Osteoblast (primary cell): ENCODE data around the gene PTH2. TPM values are rescaled to one million over a fixed set of nuclear protein-coding genes. Genes with fewer than 3 reads are reported as not detected.
"Not testable (repeated sequence)": the region's sequence is repeated elsewhere in the genome, so short reads cannot be mapped to it uniquely, and the experiment has no call there.

ENCODE experiments used
- DNase-seq: peaks from one replicate; pipeline ENCODE4 v3.0.0; 2011; ENCODE audit warnings: low spot score, mixed read lengths; ENCODE audit not compliant: insufficient read length; ENCODE audit errors: missing footprints
- H2AFZ ChIP-seq: 2 replicates; pipeline ENCODE4 v1.6.0; 2011; ENCODE audit warnings: mild to moderate bottlenecking, low read length
- H3K27ac ChIP-seq: 2 replicates; pipeline ENCODE4 v1.5.1; 2011; ENCODE audit warnings: mild to moderate bottlenecking, low read depth, low read length, moderate library complexity
- H3K27me3 ChIP-seq: 2 replicates; pipeline ENCODE4 v1.6.0; 2012; ENCODE audit warnings: mild to moderate bottlenecking, control low read depth, inconsistent platforms, low read length, moderate library complexity; ENCODE audit not compliant: insufficient read depth
- H3K36me3 ChIP-seq: 2 replicates; pipeline ENCODE4 v1.5.1; 2011; ENCODE audit warnings: mild to moderate bottlenecking, low read length, control low read depth, moderate library complexity; ENCODE audit not compliant: insufficient read depth
- H3K4me1 ChIP-seq: 2 replicates; pipeline ENCODE4 v1.5.1; 2011; ENCODE audit warnings: mild to moderate bottlenecking, low read length, control low read depth, moderate library complexity; ENCODE audit not compliant: insufficient read depth
- H3K4me2 ChIP-seq: 2 replicates; pipeline ENCODE4 v1.6.0; 2011; ENCODE audit warnings: mild to moderate bottlenecking, low read length; ENCODE audit not compliant: insufficient read depth
- H3K4me3 ChIP-seq: fragments of 200-600 bp; sonication (generic); 3 replicates; pipeline ENCODE4 v1.5.1; 2012; ENCODE audit warnings: mild to moderate bottlenecking, low read length, inconsistent platforms; ENCODE audit not compliant: insufficient read depth
- H3K79me2 ChIP-seq: 2 replicates; pipeline ENCODE4 v1.6.0; 2012; ENCODE audit warnings: mild to moderate bottlenecking, low read length, control low read depth, inconsistent platforms; ENCODE audit not compliant: insufficient read depth
- H3K9me3 ChIP-seq: 2 replicates; pipeline ENCODE4 v1.5.1; 2011; ENCODE audit warnings: low read depth, low read length, control low read depth
- H4K20me1 ChIP-seq: 2 replicates; pipeline ENCODE4 v1.6.0; 2012; ENCODE audit warnings: mild to moderate bottlenecking, low read length, control low read depth; ENCODE audit not compliant: insufficient read depth
- total RNA-seq: library from RNA; depleted of rRNA; stranded (reverse); fragments of >200 nt; gene quantifications from 2 replicates; pipeline ENCODE4 v1.2.3, GENCODE V29; 2012
- TF ChIP-seq, protein P1 (sequence below): IDR thresholded peaks from 2 replicates; pipeline ENCODE4 v1.5.1; 2011; ENCODE audit warnings: mild to moderate bottlenecking, low read depth, low read length, moderate library complexity; ENCODE audit errors: extremely low read depth

The PTH2 gene
- total RNA-seq, 1 donor = not detected

DNA sequence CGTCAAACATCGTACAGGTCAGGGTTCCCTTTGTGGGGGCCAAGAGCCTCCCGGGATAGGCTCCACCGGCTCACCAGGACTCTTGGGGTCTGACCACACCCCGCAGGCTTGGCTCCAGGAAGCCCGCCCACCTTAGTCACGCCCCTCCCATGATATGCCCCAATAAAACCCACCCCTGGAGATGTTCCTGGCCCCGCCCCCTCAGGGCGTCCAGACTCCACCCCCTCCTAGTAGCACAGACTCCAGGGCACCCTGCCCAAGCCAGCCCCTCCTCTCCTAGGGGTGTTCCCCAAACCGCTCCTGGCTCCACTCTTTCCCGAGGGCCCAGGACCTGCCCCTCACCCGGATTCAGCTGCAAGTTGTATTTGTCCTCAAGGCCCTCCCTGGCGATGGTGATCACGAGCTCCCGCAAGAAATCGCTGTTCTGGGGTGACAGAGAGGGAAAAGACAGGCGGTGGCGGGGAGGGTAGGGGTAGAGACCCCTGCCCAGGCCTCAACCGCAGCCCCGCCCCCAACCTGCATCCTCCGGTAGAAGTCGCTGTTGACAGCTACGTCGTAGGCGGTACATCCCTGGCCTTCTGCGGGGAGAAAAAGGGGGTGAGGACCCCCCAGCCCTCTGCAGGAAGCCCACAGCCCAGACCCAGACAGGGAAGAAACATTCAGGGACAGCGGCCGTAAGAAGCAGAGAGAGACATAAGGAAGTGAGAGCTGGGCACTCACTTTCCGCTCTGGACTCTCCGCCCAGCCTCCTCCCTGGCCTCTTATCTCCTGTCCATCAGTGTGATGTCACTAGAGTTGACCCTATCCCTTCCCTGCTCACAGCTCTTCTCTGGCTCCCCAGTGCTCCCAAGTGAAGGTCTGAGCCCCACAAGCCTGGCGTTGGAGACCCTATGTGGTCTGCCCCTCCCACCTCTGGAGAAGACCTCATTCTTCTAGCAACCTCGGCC, 24.5 kb upstream of the PTH2 start:
- H4K20me1 ChIP-seq = no peaks in the 10 kb centered on the region
- TF ChIP-seq, protein P1, sequence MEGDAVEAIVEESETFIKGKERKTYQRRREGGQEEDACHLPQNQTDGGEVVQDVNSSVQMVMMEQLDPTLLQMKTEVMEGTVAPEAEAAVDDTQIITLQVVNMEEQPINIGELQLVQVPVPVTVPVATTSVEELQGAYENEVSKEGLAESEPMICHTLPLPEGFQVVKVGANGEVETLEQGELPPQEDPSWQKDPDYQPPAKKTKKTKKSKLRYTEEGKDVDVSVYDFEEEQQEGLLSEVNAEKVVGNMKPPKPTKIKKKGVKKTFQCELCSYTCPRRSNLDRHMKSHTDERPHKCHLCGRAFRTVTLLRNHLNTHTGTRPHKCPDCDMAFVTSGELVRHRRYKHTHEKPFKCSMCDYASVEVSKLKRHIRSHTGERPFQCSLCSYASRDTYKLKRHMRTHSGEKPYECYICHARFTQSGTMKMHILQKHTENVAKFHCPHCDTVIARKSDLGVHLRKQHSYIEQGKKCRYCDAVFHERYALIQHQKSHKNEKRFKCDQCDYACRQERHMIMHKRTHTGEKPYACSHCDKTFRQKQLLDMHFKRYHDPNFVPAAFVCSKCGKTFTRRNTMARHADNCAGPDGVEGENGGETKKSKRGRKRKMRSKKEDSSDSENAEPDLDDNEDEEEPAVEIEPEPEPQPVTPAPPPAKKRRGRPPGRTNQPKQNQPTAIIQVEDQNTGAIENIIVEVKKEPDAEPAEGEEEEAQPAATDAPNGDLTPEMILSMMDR = no peak
- no peaks in the 10 kb centered on the region for H3K9me3 ChIP-seq
- peaks cover 15% of the 10 kb centered on the region for H3K79me2 ChIP-seq
- H3K27ac ChIP-seq = no peak overlapping the region
- H3K4me3 ChIP-seq = no peak overlapping the region
- no peak overlapping the region for H3K4me2 ChIP-seq
- H3K27me3 ChIP-seq = no peaks in the 10 kb centered on the region
- H3K4me1 ChIP-seq = peaks cover 5% of the 10 kb centered on the region
- H3K36me3 ChIP-seq = peaks cover 6% of the 10 kb centered on the region
- peak; percentile 69 for DNase-seq
- H2AFZ ChIP-seq = no peak overlapping the region

DNA sequence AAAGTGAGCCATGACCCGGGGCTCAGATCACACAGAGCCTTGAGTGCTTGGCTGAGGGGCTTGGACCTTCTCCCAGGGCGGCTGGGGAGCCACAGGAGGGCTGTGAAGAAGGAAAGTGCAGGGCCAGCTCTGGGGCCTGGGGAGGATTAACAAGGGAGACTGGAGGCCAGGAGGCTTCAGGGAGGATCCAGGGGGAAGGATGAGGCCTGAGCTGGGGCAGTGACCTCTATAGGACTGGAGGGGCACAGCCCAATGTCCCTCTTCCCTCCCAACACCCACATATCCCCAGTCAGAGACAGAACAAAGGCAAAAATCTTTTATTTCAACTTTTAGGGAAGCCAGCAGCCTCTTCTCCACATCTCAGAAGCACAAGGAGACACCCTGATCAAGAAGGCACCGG, 22.8 kb upstream of the PTH2 start:
- H3K27me3 ChIP-seq = peaks cover 14% of the 10 kb centered on the region
- H3K4me3 ChIP-seq = no peak overlapping the region
- H3K4me2 ChIP-seq = no peak overlapping the region
- H3K79me2 ChIP-seq = peaks cover 9% of the 10 kb centered on the region
- peaks cover 6% of the 10 kb centered on the region for H3K36me3 ChIP-seq
- H2AFZ ChIP-seq = no peak overlapping the region
- no peak overlapping the region for H3K27ac ChIP-seq
- DNase-seq = peak; percentile 6
- H4K20me1 ChIP-seq = no peaks in the 10 kb centered on the region
- peaks cover 11% of the 10 kb centered on the region for H3K4me1 ChIP-seq
- no peaks in the 10 kb centered on the region for H3K9me3 ChIP-seq
- TF ChIP-seq, protein P1 = no peak

DNA sequence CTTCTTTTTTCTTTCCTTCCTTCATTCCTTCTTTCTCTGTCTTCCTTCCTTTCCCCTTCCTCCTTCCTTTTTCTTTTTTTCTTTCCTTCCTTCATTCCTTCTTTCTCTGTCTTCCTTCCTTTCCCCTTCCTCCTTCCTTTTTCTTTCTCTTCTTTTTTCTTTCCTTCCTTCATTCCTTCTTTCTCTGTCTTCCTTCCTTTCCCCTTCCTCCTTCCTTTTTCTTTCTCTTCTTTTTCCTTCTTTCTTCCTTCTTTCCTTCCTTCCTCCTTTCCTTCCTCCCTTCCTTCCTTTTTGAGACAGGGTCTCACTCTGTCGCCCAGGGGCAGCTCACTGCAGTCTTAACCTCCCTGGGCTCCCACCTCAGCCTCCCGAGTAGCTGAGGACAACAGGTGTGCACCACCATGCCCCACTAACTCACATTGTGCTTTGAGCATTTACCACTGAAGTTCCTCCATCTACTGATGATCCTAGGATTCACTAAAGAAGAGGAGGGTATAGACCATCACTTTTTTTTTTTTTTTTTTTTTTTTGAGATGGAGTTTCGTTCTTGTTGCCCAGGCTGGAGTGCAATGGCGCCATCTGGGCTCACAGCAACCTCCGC, 21.0 kb upstream of the PTH2 start:
- not testable (repeated sequence) for H2AFZ ChIP-seq, H3K9me3 ChIP-seq, H4K20me1 ChIP-seq, H3K4me3 ChIP-seq, H3K27ac ChIP-seq, H3K36me3 ChIP-seq, H3K79me2 ChIP-seq, H3K4me1 ChIP-seq
- H3K4me2 ChIP-seq = peak overlapping the region; percentile 94
- peaks cover 31% of the 10 kb centered on the region for H3K27me3 ChIP-seq
- peak; percentile 79 for DNase-seq

DNA sequence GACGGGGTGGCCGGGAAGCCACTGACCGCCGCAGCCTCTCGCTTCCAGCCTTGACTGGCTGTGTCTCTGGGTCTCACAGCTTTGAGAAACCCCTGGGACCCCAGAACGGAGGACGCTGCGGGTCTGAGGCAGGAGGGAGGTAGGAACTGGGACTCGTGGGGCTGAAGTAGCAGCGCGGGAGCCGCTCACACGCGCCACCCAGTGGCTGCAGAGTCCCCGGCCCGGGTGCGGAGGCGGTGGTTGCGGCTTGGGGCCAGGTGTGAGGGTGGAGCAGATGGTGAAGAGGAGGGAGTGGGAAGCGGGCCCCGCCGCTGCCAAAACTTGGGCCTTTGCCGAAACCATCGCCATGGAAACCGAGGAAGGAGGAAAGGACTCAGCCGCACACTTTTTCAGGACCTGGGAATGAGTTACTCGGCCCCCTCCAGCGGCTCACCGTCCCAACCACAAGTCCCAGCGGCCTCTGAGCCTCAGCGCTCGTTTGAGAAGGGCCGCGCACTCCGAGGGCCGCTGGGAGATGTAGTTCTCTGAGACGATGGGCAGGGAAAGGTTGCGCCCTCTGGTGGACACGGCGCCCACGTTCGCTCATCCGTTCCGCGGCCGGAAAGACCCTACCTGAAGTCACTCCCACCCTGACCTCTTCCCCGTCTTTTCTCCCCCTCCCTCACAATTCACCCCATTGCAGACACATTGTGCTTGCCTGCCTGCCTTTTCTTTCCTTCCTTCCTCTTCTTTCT, 20.3 kb upstream of the PTH2 start:
- Histone ChIP-seq H3K27me3 (peaks cover 38% of the 10 kb centered on the region), H3K4me2 (peak overlapping the region; percentile 94), H3K4me1 (peaks cover 10% of the 10 kb centered on the region), H2AFZ (peak overlapping the region; percentile 92), H3K79me2 (no peaks in the 10 kb centered on the region), H3K9me3 (no peaks in the 10 kb centered on the region), H4K20me1 (no peaks in the 10 kb centered on the region), H3K27ac (no peak overlapping the region), H3K4me3 (peak overlapping the region; percentile 76), H3K36me3 (peaks cover 3% of the 10 kb centered on the region)
- peak; percentile 100 for DNase-seq
- TF ChIP-seq, protein P1 = peak; percentile 66
